ENCODE data around the gene FHIT.

GRCh38 chr3:61257148-61257547 lies 5.9 kb upstream of the FHIT start:
- no peak for TF ChIP-seq CTCF (IDR thresholded peaks at IDR 0.05; ENCODE audit: low read depth, low read length, poor library complexity, severe bottlenecking)
- no peak for TF ChIP-seq EZH2phosphoT487 (IDR thresholded peaks at IDR 0.05; ENCODE audit: borderline replicate concordance, low read length)
